Activated naive CD8-positive, alpha-beta T cell treated with anti-CD3 and anti-CD28 coated beads, Interleukin-2, amount 50 U/mL, for 24 hours (primary cell): ENCODE measurements around the gene SPTSSB.

Source experiments
- ATAC-seq: fragments of 150-1000 bp; cut with Tn5 transposase; one replicate; pipeline ENCODE4 v1.10.0; 2021
- DNase-seq: peaks from one replicate; pipeline ENCODE4 v3.0.0; 2021
- H3K27ac Mint-ChIP-seq: one replicate; pipeline ENCODE4 v1.8.0; 2021; ENCODE audit warnings: mild to moderate bottlenecking, mixed read lengths
- H3K27me3 Mint-ChIP-seq: one replicate; pipeline ENCODE4 v1.8.0; 2021; ENCODE audit warnings: mixed read lengths
- H3K36me3 Mint-ChIP-seq: one replicate; pipeline ENCODE4 v1.8.0; 2021; ENCODE audit warnings: low read depth, mixed read lengths
- H3K4me1 Mint-ChIP-seq: one replicate; pipeline ENCODE4 v1.8.0; 2021; ENCODE audit warnings: mixed read lengths
- H3K4me3 Mint-ChIP-seq: one replicate; pipeline ENCODE4 v1.8.0; 2021; ENCODE audit warnings: mild to moderate bottlenecking, moderate library complexity, mixed read lengths
- H3K9me3 Mint-ChIP-seq: one replicate; pipeline ENCODE4 v1.8.0; 2021; ENCODE audit warnings: mixed read lengths

The SPTSSB gene

DNA sequence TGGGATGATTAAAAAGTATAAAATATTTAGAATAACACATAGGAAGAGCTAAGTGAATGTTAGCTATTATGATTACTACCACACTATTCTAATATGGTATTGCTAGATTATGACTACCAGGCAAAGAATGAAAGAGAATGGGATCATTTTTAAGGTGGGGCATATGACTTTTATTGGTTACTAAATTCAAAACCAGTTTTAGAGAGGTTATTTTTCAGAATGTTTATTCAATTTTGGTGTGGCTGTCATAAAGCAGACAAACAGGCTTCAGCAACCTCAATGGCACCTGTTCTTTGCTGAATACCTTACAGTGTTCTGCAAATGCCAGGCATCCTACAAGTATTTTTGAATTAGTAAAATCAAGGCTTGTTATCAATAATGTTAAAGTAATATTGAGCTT is 12.8 kb downstream of the SPTSSB start:
- H3K4me1 Mint-ChIP-seq = no peaks in the 10 kb centered on the region
- H3K27ac Mint-ChIP-seq = no peak overlapping the region
- H3K27me3 Mint-ChIP-seq = peaks cover 8% of the 10 kb centered on the region
- no peak for DNase-seq
- ATAC-seq = no peak
- no peaks in the 10 kb centered on the region for H3K9me3 Mint-ChIP-seq
- H3K36me3 Mint-ChIP-seq = no peaks in the 10 kb centered on the region
- H3K4me3 Mint-ChIP-seq = no peak overlapping the region

DNA sequence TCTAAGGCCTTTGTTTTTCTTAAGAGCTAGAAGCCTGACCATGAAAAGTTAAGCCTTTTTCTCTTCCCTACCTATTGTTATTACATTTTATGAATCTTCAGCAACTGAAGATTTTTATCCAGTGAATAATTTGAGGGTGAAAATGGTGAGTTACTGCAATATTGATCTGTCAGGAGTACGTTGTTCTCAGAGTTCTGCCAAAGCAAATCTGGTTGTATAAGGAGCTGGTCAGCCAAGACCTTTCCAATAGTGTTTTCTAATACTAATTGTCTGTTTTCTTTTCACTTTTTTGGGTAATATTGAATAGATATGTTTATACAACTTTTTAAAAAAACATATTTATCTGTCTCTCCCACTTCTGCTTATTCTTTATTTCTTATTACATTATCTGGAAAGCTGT is 15.0 kb downstream of the SPTSSB start:
- peaks cover 17% of the 10 kb centered on the region for H3K27me3 Mint-ChIP-seq

DNA sequence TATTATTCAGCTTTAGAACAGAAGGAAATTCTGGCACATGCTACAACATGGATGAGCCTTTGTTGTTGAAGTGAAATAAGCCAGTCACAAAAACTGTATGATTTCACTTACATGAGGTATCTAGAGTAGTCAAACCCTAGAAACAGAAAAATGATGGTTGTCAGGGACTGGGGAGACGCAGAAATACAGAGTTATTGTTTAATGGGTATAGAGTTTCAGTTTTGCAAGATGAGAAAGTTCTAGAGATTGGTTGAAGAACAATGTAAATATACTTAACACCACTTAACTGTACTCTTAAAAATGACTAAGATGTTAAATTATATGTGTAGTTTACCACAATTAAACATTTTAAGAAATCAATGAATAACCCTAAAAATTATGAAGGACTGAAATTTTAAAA is 15.8 kb downstream of the SPTSSB start:
- DNase-seq = no peak
- Mint-ChIP-seq H3K27ac (no peak overlapping the region), H3K4me3 (no peak overlapping the region), H3K9me3 (no peaks in the 10 kb centered on the region), H3K36me3 (no peaks in the 10 kb centered on the region), H3K4me1 (peaks cover 4% of the 10 kb centered on the region), H3K27me3 (peaks cover 15% of the 10 kb centered on the region)
- ATAC-seq = no peak

More for the DNA sequence above, 15.0 kb downstream of the SPTSSB start:
- Mint-ChIP-seq H3K9me3 (no peaks in the 10 kb centered on the region), H3K27ac (no peak overlapping the region), H3K36me3 (no peaks in the 10 kb centered on the region), H3K4me1 (no peaks in the 10 kb centered on the region), H3K4me3 (no peak overlapping the region)
- no peak for ATAC-seq
- no peak for DNase-seq

DNA sequence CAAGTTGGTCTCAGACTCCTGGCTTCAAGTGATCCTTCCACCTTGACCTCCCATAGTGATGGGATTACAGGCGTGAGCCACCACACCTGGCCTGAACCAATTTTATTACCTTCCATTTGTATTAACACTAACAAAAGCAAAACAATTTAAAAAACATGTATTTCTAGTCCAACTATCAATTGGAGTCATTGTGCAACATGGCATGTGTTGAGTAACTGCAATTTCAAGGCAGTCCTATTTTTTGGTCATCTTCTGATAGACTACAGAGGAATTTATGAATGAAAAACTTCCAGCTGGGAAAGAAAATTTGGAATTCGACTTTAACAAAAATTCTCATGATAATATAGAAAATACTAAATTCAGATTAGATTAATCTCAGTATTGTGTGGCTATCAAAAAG is 16.8 kb downstream of the SPTSSB start:
- Mint-ChIP-seq H3K27me3 (peaks cover 18% of the 10 kb centered on the region), H3K4me3 (no peak overlapping the region), H3K36me3 (no peaks in the 10 kb centered on the region), H3K27ac (no peak overlapping the region), H3K9me3 (no peaks in the 10 kb centered on the region), H3K4me1 (peaks cover 14% of the 10 kb centered on the region)
- ATAC-seq (no peak), DNase-seq (no peak)

DNA sequence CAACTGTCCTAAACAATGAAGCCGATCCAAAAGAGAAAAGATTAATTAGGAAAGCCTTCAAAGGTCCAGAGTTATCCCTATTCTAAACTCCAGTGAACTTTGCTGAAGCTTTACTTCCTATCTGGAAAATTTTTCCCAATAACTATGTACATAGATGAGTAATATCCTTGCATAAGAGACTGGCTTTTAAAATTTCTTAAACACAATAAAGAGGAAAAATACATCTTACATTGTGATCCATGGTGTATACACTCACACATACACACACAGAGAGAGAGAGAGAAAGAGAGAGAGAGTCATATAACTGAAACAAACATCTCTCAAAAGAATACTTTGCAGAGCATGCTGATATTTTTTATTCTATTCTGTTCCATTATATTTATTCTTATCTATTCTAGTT is 20.0 kb downstream of the SPTSSB start:
- Mint-ChIP-seq H3K27me3 (peaks cover 27% of the 10 kb centered on the region), H3K27ac (no peak overlapping the region), H3K4me3 (no peak overlapping the region), H3K9me3 (no peaks in the 10 kb centered on the region), H3K36me3 (no peaks in the 10 kb centered on the region), H3K4me1 (peaks cover 32% of the 10 kb centered on the region)
- ATAC-seq (no peak), DNase-seq (no peak)

DNA sequence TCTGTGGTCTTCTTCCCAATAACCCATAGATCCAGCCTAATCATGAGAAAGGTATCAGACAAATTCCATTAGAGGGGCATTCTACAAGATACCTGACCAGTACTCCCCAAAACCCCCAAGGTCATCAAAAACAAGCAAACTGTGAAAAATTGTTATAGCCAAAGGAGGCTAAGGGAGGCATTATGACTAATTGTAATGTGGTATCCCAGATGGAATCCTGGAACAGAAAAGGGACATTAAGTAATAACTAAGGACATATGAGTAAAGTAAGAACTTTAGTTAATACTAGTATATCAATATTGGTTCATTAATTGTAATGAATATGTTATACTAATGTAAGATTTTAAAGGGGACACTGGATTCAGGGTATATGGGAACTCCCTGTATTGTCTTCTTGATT is 20.4 kb downstream of the SPTSSB start:
- H3K9me3 Mint-ChIP-seq = no peaks in the 10 kb centered on the region

DNA sequence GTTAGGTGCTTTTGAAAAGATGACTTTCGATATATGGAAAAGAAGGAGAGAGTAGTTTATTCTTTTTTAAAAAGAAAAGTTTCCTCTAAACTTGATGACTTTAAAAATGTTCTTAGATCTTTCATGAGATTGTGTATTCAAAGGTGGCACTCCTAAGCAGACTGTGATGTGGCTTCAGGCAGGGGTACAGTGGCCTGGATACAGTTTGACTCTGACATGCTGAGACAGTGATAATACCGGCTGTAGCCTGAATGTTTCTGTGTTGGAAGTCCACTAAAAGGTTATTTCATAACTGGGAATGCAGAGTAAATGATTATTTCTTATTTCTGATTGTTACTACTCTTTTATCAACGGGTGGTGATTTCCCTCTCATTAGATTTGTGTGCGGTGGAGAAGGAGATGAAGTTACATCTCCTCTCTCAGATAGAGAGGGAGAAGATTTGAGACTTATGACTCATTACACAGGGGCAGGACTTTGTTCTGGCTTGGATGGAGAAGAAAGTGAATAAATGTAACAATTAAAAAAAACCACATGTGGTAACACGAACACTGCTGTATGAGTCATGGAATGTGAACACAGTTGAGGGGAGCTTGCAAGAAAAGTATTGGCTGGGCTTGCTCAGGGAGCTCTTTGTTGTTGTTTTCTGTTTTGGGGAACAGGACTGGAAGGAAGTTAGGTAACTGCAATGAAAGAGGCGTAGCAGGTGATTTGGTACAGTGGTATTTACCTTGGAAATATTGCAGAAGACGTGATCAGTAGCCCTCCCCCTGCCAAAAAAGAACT is 21.6 kb downstream of the SPTSSB start:
- Mint-ChIP-seq H3K27me3 (peaks cover 29% of the 10 kb centered on the region), H3K4me1 (peaks cover 32% of the 10 kb centered on the region), H3K9me3 (no peaks in the 10 kb centered on the region), H3K4me3 (peak overlapping the region; percentile 13), H3K36me3 (no peaks in the 10 kb centered on the region), H3K27ac (peak overlapping the region; percentile 59)
- DNase-seq (peak; percentile 11), ATAC-seq (peak; percentile 97)

More for the DNA sequence above, 20.4 kb downstream of the SPTSSB start:
- Mint-ChIP-seq H3K27me3 (peaks cover 27% of the 10 kb centered on the region), H3K4me3 (no peak overlapping the region), H3K4me1 (peaks cover 32% of the 10 kb centered on the region), H3K36me3 (no peaks in the 10 kb centered on the region), H3K27ac (no peak overlapping the region)
- no peak for ATAC-seq
- DNase-seq = no peak

DNA sequence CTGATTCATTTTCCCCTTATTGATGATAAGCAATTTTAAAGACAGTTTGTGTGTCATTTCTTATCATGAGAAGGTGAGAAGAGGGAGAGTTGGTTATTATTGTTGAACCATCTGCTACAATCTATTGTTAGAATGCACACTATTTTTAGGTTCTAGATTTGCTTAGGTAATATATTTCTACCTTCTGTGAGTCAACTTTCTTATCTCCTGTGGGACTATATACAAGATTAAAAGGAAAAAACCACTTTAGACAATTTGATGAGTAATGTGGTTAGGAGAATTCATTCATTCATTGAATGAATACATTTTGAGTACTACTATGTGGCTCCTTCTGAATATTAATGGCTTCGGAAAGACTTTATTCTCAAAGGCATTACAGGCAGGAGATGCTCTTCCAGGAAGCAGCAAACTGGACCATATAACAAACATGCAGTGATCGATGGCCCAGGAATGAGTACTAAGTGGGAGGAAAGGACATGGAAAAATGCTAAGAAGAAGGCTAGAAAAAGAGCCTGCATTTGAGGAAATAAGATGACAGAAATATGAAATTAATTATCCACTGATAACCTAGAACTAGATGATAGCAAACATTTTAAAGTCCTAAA is 22.4 kb downstream of the SPTSSB start:
- H3K27me3 Mint-ChIP-seq = peaks cover 26% of the 10 kb centered on the region
- H3K9me3 Mint-ChIP-seq = no peaks in the 10 kb centered on the region
- H3K27ac Mint-ChIP-seq = peak overlapping the region; percentile 59
- no peak for DNase-seq
- peak; percentile 29 for ATAC-seq
- H3K36me3 Mint-ChIP-seq = no peaks in the 10 kb centered on the region
- peaks cover 32% of the 10 kb centered on the region for H3K4me1 Mint-ChIP-seq
- H3K4me3 Mint-ChIP-seq = no peak overlapping the region

DNA sequence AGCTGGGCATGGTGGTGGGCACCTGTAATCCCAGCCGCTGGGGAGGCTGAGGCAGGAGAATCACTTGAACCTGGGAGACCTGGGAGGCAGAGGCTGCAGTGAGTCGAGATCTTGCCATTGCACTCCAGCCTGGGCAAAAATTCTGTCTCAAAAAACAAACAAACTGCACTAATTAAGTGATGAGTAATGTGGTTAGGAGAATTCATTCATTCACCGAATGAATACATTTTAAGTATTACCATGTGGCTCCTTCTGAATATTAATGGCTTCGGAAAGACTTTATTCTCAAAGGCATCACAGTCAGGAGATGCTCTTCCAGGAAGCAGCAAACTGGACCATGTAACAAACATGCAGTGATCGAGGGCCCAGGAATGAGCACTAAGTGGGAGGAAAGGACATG is 23.6 kb downstream of the SPTSSB start:
- Mint-ChIP-seq H3K9me3 (no peaks in the 10 kb centered on the region), H3K27ac (no peak overlapping the region), H3K4me3 (no peak overlapping the region), H3K27me3 (peaks cover 22% of the 10 kb centered on the region), H3K36me3 (no peaks in the 10 kb centered on the region), H3K4me1 (peaks cover 32% of the 10 kb centered on the region)
- ATAC-seq (no peak), DNase-seq (no peak)

DNA sequence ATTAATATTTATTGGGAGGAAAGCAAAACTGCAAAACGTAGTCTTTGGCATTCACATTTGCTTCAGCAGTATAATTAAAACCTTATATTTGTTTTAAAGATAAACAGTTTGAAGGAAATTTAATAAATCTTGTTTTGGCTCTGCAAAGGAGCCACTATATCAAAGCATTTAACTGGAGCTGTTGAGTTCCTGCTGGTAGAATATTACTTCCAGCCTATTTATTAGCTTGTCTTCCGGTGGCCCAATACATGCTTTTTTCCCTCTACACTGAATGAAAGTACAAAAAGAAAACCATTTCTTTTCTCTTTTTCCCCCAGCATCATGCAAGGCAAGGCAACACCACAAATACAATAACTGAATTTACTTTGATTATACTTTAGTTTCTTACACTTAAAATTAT is 26.3 kb downstream of the SPTSSB start:
- Mint-ChIP-seq H3K36me3 (no peaks in the 10 kb centered on the region), H3K27ac (no peak overlapping the region), H3K4me1 (peaks cover 23% of the 10 kb centered on the region), H3K9me3 (no peaks in the 10 kb centered on the region), H3K4me3 (no peak overlapping the region), H3K27me3 (peaks cover 19% of the 10 kb centered on the region)
- DNase-seq (no peak), ATAC-seq (no peak)

DNA sequence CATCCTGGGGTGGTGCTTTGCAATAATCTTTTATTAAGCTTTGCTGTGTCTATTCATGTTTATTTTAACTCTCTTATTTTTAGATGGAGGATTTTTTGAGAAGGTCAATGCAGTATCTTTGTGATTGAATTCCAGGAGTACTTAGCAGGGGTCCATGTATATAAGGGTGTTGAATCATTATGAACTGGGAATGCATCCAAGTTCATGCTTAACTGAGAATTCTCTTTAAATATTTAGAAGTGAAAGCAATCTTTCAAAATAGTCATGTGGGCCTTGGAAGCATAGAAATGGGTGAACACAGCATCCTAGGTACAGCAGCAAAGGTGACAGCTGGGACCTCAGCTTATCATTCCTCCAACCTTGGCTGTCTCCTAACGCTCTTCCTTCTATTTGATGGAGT is 27.3 kb downstream of the SPTSSB start:
- DNase-seq (no peak), ATAC-seq (no peak)
- H3K4me1 Mint-ChIP-seq = peaks cover 12% of the 10 kb centered on the region
- no peaks in the 10 kb centered on the region for H3K36me3 Mint-ChIP-seq
- no peak overlapping the region for H3K4me3 Mint-ChIP-seq
- H3K27me3 Mint-ChIP-seq = peaks cover 17% of the 10 kb centered on the region
- no peak overlapping the region for H3K27ac Mint-ChIP-seq
- H3K9me3 Mint-ChIP-seq = no peaks in the 10 kb centered on the region

DNA sequence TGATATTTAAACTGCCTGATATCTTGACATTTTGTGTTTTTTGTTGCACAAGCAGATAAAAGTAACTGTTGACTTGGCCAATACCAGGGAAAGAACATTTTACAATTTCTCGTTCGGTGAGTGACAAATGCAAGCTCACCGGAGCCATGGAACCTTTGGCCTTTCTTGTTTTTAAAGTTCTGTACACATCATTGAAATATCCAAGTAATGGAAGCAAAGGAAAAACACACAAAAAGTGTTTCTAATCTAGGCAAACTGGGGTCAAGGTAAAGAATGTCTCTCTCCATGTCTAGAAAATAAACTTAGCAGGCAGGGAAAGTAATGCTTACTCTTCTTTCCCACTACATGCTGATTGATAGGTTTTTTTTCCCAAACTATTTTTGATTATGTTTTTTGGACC is 27.8 kb downstream of the SPTSSB start:
- no peaks in the 10 kb centered on the region for H3K9me3 Mint-ChIP-seq
- H3K4me1 Mint-ChIP-seq = peaks cover 8% of the 10 kb centered on the region
- no peak overlapping the region for H3K27ac Mint-ChIP-seq
- H3K36me3 Mint-ChIP-seq = no peaks in the 10 kb centered on the region
- DNase-seq = no peak
- no peak for ATAC-seq
- no peak overlapping the region for H3K4me3 Mint-ChIP-seq
- H3K27me3 Mint-ChIP-seq = peaks cover 18% of the 10 kb centered on the region

DNA sequence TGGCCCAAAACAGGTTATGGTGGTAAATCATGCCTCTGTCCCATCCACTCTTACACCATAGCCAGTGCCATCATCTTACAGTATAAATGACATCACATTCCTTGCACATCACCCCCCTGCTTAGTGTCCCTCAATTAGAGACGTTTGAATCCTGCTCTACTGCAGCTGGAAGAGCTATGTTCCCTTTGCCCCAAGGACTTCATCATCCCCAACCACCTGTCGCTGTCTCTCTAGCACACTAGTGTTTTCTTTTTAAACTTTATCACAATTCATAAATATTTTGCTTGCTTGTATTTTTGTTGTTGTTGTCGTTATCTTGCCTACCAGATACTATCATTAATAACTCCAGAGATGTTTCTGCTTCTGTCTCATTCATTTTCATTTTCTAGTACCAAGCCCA is 28.7 kb downstream of the SPTSSB start:
- H3K4me3 Mint-ChIP-seq = no peak overlapping the region
- H3K9me3 Mint-ChIP-seq = no peaks in the 10 kb centered on the region
- H3K36me3 Mint-ChIP-seq = no peaks in the 10 kb centered on the region
- H3K27ac Mint-ChIP-seq = no peak overlapping the region
- DNase-seq (no peak), ATAC-seq (no peak)
- peaks cover 19% of the 10 kb centered on the region for H3K27me3 Mint-ChIP-seq
- H3K4me1 Mint-ChIP-seq = no peaks in the 10 kb centered on the region

DNA sequence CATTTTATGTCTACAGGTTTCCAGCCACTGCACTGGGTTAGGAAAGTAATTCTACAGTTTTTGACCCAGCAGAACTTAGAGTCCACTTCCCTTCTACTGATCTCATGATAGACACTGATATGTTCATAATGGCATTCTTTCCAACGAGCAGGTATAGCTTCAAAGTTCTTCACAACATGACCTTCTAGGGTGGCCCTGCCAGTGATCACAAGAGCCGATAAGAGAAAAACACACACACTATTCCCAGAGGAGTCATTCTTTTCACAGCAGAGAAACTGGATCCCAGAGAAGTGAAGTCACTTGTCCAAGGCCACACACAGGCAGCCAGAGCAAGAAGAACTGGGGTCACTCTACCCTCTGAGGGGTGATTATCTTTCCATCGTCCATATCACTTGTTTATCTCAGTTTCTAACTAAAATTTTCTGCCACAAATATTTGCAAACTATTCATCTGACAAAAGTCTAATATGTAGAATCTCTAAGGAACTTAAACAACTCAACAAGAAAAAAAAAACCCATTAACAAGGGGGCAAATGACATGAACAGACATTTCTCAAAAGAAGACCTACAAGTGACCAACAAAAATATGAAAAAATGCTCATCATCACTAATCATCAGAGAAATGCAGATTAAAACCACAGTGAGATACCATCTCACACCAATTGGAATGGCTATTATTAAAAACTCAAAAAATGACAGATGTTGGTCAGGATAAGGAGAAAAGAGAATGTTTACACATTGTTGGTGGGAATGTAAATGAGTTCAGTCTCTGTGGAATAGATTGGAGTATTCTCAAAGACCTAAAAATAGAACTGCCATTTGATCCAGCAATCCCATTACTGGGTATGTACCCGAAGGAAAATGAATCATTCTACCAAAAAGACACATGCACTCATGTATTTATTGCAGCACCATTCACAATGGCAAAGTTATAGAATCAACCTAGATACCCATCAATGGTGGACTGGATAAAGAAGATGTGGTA is 31.5 kb downstream of the SPTSSB start:
- Mint-ChIP-seq H3K4me1 (no peaks in the 10 kb centered on the region), H3K9me3 (no peaks in the 10 kb centered on the region), H3K27me3 (peaks cover 15% of the 10 kb centered on the region), H3K27ac (no peak overlapping the region), H3K36me3 (no peaks in the 10 kb centered on the region), H3K4me3 (no peak overlapping the region)
- ATAC-seq = no peak
- DNase-seq = no peak
